ENCODE measurements around the gene SLC37A4. TPM values are rescaled to one million over a fixed set of nuclear protein-coding genes. Genes with fewer than 3 reads are reported as not detected.

Gene SLC37A4
- total RNA-seq, 1 experiment from 2014 or later = 54.5 TPM

DNA sequence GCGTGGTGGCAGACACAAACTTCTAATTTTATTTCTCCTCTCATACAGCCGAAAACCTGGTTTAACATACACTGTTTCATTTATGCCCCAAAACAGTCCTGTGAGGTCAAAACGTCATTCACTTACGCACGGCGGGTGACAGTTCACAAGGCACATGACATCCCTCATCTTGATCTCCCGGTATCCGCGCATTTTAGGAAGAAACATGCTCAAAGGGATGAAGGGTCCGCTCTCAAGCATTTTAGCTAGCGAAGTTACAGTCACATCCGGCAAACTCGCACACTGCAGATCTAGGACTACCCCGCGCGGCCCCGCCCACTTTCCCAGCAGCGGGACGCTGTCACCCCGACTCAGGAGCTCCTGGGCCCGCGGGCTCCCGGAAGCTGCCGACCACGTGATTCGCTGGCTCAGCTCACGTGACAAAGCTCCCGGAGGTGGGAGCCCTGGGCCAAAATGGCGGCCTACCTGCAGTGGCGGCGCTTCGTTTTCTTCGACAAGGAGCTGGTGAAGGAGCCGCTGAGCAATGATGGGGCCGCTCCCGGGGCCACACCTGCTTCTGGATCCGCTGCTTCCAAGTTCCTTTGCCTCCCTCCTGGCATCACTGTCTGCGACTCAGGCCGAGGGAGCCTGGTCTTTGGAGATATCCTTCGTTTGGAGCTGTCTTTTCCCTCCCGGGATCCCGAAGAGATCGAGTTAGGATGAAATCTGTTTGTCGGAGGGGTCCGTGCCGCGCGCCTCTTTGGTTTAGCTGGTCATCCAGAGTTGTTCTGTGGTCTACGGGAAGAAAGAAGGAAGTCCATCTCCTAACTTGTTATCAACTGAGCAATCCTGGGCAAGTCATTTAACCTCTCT is 36.9 kb upstream of the SLC37A4 start, which contains the start of gene VPS11 (continued):
- TF ChIP-seq, protein P1, sequence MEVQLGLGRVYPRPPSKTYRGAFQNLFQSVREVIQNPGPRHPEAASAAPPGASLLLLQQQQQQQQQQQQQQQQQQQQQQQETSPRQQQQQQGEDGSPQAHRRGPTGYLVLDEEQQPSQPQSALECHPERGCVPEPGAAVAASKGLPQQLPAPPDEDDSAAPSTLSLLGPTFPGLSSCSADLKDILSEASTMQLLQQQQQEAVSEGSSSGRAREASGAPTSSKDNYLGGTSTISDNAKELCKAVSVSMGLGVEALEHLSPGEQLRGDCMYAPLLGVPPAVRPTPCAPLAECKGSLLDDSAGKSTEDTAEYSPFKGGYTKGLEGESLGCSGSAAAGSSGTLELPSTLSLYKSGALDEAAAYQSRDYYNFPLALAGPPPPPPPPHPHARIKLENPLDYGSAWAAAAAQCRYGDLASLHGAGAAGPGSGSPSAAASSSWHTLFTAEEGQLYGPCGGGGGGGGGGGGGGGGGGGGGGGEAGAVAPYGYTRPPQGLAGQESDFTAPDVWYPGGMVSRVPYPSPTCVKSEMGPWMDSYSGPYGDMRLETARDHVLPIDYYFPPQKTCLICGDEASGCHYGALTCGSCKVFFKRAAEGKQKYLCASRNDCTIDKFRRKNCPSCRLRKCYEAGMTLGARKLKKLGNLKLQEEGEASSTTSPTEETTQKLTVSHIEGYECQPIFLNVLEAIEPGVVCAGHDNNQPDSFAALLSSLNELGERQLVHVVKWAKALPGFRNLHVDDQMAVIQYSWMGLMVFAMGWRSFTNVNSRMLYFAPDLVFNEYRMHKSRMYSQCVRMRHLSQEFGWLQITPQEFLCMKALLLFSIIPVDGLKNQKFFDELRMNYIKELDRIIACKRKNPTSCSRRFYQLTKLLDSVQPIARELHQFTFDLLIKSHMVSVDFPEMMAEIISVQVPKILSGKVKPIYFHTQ (CRISPR knock-in tag; IDR thresholded peaks at IDR 0.05) = no peak
- TF ChIP-seq TEAD1 (CRISPR knock-in tag; IDR thresholded peaks at IDR 0.05) = 0 out of 2 replicates have a peak, but pooled peaks have one; percentile 31
- no peak for TF ChIP-seq ZNF396 (CRISPR knock-in tag; IDR thresholded peaks at IDR 0.05; ENCODE audit: borderline replicate concordance)
- TF ChIP-seq JUN (CRISPR knock-in tag; IDR thresholded peaks at IDR 0.05) = no peak

- POLR2A ChIA-PET = no interaction called here
- Mint-ChIP-seq H3K4me3 (no peak overlapping the region), H3K27ac (no peak overlapping the region), H3K9me3 (no peaks in the 10 kb centered on the region), H3K4me1 (peaks cover 10% of the 10 kb centered on the region), H3K36me3 (peaks cover 7% of the 10 kb centered on the region), H3K27me3 (ENCODE audit: low read depth) (no peaks in the 10 kb centered on the region)
- CTCF ChIA-PET = interaction anchor here (0.6 to 1.0 kb wide), 7 partner anchors 9 to 273 kb away, joined by 3 to 6 read pairs (median 5); partner anchors contain the start of genes HMBS, HYOU1 and TRAPPC4
- DNase-seq (ENCODE audit: low spot score) (peak; percentile 32), ATAC-seq (peak; percentile 66)
- no peak for TF ChIP-seq SMAD3 (CRISPR knock-in tag; IDR thresholded peaks at IDR 0.05; ENCODE audit: borderline replicate concordance)
- TF ChIP-seq CTCF (IDR thresholded peaks at IDR 0.05) = 0 out of 2 replicates have a peak, but pooled peaks have one; percentile 20
- TF ChIP-seq CREM (CRISPR knock-in tag; IDR thresholded peaks at IDR 0.05) = no peak
- no peak for TF ChIP-seq CBFB (CRISPR knock-in tag; IDR thresholded peaks at IDR 0.05; ENCODE audit: low read depth)
- no peak for TF ChIP-seq ELF4 (CRISPR knock-in tag; IDR thresholded peaks at IDR 0.05; ENCODE audit: low read depth)
These were observed 34.7 kb upstream of the SLC37A4 start for GRCh38 chr11:119065369-119065768.

DNA sequence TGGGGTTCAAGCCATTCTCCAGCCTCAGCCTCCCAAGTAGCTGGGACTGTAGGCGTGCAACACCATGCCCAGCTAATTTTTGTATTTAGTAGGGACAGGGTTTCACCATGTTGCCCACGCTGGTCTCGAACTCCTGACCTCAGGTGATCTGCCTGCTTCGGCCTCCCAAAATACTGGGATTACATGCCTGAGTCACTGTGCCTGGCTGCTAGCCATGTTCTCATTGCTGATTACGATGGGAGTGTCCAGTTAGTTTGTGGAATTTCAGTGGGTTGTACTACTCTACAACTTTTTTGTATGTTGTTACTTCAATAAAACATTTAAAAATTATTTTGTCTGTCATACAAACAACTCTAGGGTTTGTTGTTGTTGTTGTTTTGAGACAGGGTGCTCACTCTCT is 32.1 kb upstream of the SLC37A4 start:
- CTCF ChIA-PET = no interaction called here
- no peak overlapping the region for H3K4me3 Mint-ChIP-seq

More for the DNA sequence above, 32.1 kb upstream of the SLC37A4 start:
- H3K4me1 Mint-ChIP-seq = peaks cover 11% of the 10 kb centered on the region
- no peak overlapping the region for H3K27ac Mint-ChIP-seq
- H3K27me3 Mint-ChIP-seq (ENCODE audit: low read depth) = no peaks in the 10 kb centered on the region
- no peak for TF ChIP-seq ZNF219 (CRISPR knock-in tag; IDR thresholded peaks at IDR 0.05; ENCODE audit: borderline replicate concordance)
- TF ChIP-seq GTF2I (CRISPR knock-in tag; conservative IDR thresholded peaks at IDR 0.05) = no peak
- TF ChIP-seq TP53 (CRISPR knock-in tag; IDR thresholded peaks at IDR 0.05) = no peak
- no peak for TF ChIP-seq CDX4 (CRISPR knock-in tag; IDR thresholded peaks at IDR 0.05; ENCODE audit: borderline replicate concordance)
- TF ChIP-seq E2F1 (CRISPR knock-in tag; IDR thresholded peaks at IDR 0.05) = no peak
- TF ChIP-seq, protein P2, sequence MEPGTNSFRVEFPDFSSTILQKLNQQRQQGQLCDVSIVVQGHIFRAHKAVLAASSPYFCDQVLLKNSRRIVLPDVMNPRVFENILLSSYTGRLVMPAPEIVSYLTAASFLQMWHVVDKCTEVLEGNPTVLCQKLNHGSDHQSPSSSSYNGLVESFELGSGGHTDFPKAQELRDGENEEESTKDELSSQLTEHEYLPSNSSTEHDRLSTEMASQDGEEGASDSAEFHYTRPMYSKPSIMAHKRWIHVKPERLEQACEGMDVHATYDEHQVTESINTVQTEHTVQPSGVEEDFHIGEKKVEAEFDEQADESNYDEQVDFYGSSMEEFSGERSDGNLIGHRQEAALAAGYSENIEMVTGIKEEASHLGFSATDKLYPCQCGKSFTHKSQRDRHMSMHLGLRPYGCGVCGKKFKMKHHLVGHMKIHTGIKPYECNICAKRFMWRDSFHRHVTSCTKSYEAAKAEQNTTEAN (CRISPR knock-in tag; IDR thresholded peaks at IDR 0.05) = no peak
- TF ChIP-seq, protein P3, sequence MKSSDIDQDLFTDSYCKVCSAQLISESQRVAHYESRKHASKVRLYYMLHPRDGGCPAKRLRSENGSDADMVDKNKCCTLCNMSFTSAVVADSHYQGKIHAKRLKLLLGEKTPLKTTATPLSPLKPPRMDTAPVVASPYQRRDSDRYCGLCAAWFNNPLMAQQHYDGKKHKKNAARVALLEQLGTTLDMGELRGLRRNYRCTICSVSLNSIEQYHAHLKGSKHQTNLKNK (CRISPR knock-in tag; IDR thresholded peaks at IDR 0.05) = no peak
- no peak for TF ChIP-seq FOXK1 (CRISPR knock-in tag; IDR thresholded peaks at IDR 0.05)
- no peak for TF ChIP-seq ATF1 (CRISPR knock-in tag; IDR thresholded peaks at IDR 0.05)
- TF ChIP-seq HMGA2 (CRISPR knock-in tag; IDR thresholded peaks at IDR 0.05) = no peak
- H3K9me3 Mint-ChIP-seq = no peaks in the 10 kb centered on the region
- POLR2A ChIA-PET = no interaction called here
- ATAC-seq (no peak), DNase-seq (ENCODE audit: low spot score) (no peak)
- peaks cover 3% of the 10 kb centered on the region; the same call in 1 of the 2 replicates for H3K36me3 Mint-ChIP-seq
